Activated T-cell treated with anti-CD3 and anti-CD28 coated beads, Interleukin-2, amount 50 U/mL, for 1 hour (primary cell): ENCODE measurements around the gene HTR3A.

ENCODE experiments used
- DNase-seq: peaks from one replicate; pipeline ENCODE4 v3.0.0-alpha.2; 2020

HTR3A gene

GRCh38 chr11:114025329-114025907, 50.5 kb downstream of the HTR3A start:
- no peak for DNase-seq

GRCh38 chr11:114026355-114026754, 51.4 kb downstream of the HTR3A start:
- no peak for DNase-seq

GRCh38 chr11:114027391-114027790, 52.5 kb downstream of the HTR3A start:
- DNase-seq = no peak

- DNase-seq = no peak
Observed at GRCh38 chr11:114027926-114028325, 53.0 kb downstream of the HTR3A start.

GRCh38 chr11:114031246-114031966, 56.5 kb downstream of the HTR3A start:
- no peak for DNase-seq

- DNase-seq = no peak
Observed at GRCh38 chr11:114031967-114032320, 57.0 kb downstream of the HTR3A start.

GRCh38 chr11:114033066-114033465, 58.2 kb downstream of the HTR3A start:
- no peak for DNase-seq

- DNase-seq = no peak
Observed at GRCh38 chr11:114033572-114033971, 58.7 kb downstream of the HTR3A start.

GRCh38 chr11:114034956-114035355, 60.0 kb downstream of the HTR3A start:
- no peak for DNase-seq

GRCh38 chr11:114036147-114036811, 61.4 kb downstream of the HTR3A start:
- peak; percentile 66 for DNase-seq

GRCh38 chr11:114036958-114037357, 62.0 kb downstream of the HTR3A start:
- DNase-seq = no peak

- DNase-seq = no peak
Observed at GRCh38 chr11:114039551-114039950, 64.6 kb downstream of the HTR3A start.
